Nephron progenitor cell (in vitro differentiated cells): ENCODE results near the gene EMILIN2.
"Not testable (repeated sequence)": the region's sequence is repeated elsewhere in the genome, so short reads cannot be mapped to it uniquely, and the experiment has no call there.

ENCODE experiments used
- DNase-seq: peaks from one replicate; pipeline ENCODE4 v3.0.0; 2021
- H3K27ac Mint-ChIP-seq: 2 replicates; pipeline ENCODE4 v1.8.0; 2021; ENCODE audit warnings: mild to moderate bottlenecking, moderate library complexity, mixed read lengths
- H3K27me3 Mint-ChIP-seq: 2 replicates; pipeline ENCODE4 v1.8.0; 2021; ENCODE audit warnings: mild to moderate bottlenecking, low read depth, mixed read lengths; ENCODE audit not compliant: poor library complexity
- H3K36me3 Mint-ChIP-seq: 2 replicates; pipeline ENCODE4 v1.8.0; 2021; ENCODE audit warnings: low read depth, mixed read lengths
- H3K4me1 Mint-ChIP-seq: 2 replicates; pipeline ENCODE4 v1.8.0; 2021; ENCODE audit warnings: mixed read lengths
- H3K4me3 Mint-ChIP-seq: 2 replicates; pipeline ENCODE4 v1.8.0; 2021; ENCODE audit warnings: mild to moderate bottlenecking, moderate library complexity, mixed read lengths
- H3K9me3 Mint-ChIP-seq: 2 replicates; pipeline ENCODE4 v1.8.0; 2021; ENCODE audit warnings: mild to moderate bottlenecking, moderate library complexity, mixed read lengths
- CTCF ChIP-seq: fragments of 200-600 bp; sonication (generic); IDR thresholded peaks from 2 replicates; pipeline ENCODE4 v1.5.0; 2021; ENCODE audit warnings: antibody characterized with exemption

The EMILIN2 gene

DNA sequence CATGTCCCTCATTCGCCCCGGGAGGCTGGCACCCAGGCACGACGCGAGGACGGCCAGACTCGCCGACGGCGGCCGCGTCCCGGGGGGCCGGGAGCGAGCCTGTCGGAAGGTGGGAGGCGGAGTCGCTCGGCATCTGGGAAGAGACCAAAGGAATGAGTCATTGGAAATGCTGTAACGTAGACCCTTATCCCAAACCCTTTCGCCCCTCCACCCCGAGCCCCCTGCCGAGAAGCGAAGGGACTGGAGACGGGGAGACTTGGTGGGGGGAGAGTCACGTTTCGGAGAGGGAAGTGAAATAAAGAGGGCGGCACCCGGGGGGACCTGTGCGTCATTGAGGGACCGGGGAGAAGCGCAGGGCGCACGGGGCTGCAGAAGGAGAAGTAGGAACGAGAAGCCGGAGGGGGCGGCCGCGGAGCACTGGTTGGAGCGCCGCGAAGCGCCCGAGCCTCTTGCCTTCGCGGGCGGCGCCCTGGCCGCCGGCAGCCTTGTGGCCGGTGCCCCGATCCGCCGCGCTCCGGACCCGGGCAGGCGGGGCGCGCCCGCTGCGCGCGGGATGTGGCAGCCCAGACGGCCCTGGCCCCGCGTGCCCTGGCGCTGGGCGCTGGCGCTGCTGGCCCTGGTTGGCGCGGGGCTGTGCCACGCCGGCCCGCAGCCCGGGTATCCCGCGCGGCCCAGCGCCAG is at the start of gene EMILIN2:
EMILIN2 (plus strand) TSS at position 371 of the 681 bp plus-strand sequence; CDS start at position 554, 183 bp downstream.
- peak; percentile 57 for DNase-seq

GRCh38 chr18:2797951-2798350 is 48.9 kb upstream of the EMILIN2 start:
- peaks cover 62% of the 10 kb centered on the region for H3K36me3 Mint-ChIP-seq
- TF ChIP-seq CTCF: no peak
- H3K4me3 Mint-ChIP-seq: no peak overlapping the region
- no peak overlapping the region for H3K27ac Mint-ChIP-seq
- H3K27me3 Mint-ChIP-seq: no peaks in the 10 kb centered on the region
- no peak for DNase-seq
- no peaks in the 10 kb centered on the region for H3K4me1 Mint-ChIP-seq
- no peaks in the 10 kb centered on the region for H3K9me3 Mint-ChIP-seq

More for the DNA sequence above, at the start of gene EMILIN2:
- peaks cover 68% of the 10 kb centered on the region for H3K27me3 Mint-ChIP-seq
- no peak for TF ChIP-seq CTCF
- H3K4me1 Mint-ChIP-seq: peaks cover 28% of the 10 kb centered on the region
- peak within 1 kb of the TSS; percentile 91 for H3K4me3 Mint-ChIP-seq
- no peak within 1 kb of the TSS for H3K27ac Mint-ChIP-seq
- no peaks in the 10 kb centered on the region for H3K36me3 Mint-ChIP-seq
- no peaks in the 10 kb centered on the region for H3K9me3 Mint-ChIP-seq

GRCh38 chr18:2799369-2799768 is 47.4 kb upstream of the EMILIN2 start:
- no peaks in the 10 kb centered on the region for H3K4me1 Mint-ChIP-seq
- H3K4me3 Mint-ChIP-seq: no peak overlapping the region
- H3K9me3 Mint-ChIP-seq: no peaks in the 10 kb centered on the region
- TF ChIP-seq CTCF: no peak
- H3K27ac Mint-ChIP-seq: peak overlapping the region; percentile 8
- no peaks in the 10 kb centered on the region for H3K27me3 Mint-ChIP-seq
- no peak for DNase-seq
- H3K36me3 Mint-ChIP-seq: peaks cover 55% of the 10 kb centered on the region

DNA sequence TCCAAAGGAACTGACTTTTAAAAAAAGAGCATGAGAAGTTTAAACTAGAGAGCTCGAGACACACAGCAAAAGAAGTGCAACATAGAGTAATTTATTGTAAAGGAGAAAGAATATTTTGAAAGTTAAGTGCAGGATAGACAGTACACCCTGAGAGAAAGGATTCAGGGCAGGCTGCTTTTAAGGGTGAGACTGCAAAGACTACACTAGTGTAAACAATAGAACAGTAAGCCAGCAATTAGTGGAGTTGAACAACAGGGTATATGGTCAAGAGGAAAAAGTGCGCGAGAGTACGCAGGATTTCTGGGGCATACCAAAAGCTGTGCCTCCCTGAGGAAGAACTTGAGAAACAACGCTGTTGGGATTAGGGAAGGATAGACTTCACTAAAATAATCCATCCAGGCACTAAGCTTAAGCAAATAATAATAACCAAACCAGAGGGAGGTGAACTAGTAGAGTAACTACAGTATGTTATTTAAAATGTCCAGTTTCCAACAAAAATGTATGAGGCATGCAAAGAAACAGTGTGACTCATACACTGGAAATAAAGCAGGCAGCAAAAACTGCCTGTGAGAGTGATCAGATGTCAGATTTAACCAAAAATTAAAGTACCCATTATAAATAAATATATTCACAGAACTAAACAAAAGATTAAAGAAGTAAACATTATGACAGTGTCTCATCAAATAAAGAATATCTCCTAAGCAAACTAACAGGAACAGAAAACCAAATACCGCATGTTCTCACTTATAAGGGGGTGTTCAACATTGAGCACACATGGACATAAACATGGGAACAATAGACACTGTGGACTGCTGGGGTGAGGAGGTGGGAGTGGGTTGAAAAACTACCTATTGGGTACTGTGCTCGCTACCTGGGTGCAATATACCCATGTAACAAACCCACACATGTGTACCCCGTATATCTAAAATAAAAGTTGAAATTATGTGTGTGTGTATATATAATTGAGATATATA is 40.5 kb upstream of the EMILIN2 start:
- Mint-ChIP-seq H3K4me3 (no peak overlapping the region), H3K27me3 (no peaks in the 10 kb centered on the region), H3K4me1 (peaks cover 5% of the 10 kb centered on the region), H3K36me3 (peaks cover 16% of the 10 kb centered on the region), H3K27ac (no peak overlapping the region), H3K9me3 (peaks cover 19% of the 10 kb centered on the region)
- no peak for DNase-seq
- TF ChIP-seq CTCF: no peak

GRCh38 chr18:2808640-2809039 is 38.2 kb upstream of the EMILIN2 start:
- not testable (repeated sequence) for H3K27ac Mint-ChIP-seq, H3K4me1 Mint-ChIP-seq, DNase-seq, H3K27me3 Mint-ChIP-seq, H3K4me3 Mint-ChIP-seq
- H3K36me3 Mint-ChIP-seq: peaks cover 12% of the 10 kb centered on the region
- peaks cover 43% of the 10 kb centered on the region for H3K9me3 Mint-ChIP-seq

DNA sequence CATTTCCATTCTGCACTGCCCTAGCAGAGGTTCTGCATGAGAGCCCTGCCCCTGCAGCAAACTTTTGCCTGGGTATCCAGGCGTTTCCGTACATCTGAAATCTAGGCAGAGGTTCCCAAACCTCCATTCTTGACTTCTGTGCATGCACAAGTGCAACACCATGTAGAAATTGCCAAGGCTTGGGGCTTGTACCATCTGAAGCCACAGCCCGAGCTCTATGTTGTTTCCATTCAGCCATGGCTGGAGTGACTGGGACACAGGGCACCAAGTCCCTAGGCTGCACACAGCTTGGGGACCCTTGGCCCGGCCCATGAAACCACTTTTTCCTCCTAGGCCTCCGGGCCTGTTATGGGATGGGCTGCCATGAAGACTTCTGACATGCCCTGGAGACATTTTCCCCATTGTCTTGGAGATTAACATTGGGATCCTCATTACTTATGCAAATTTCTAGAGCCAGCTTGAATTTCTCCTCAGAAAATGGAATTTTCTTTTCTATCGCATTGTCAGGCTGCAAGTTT is 37.1 kb upstream of the EMILIN2 start:
- H3K27me3 Mint-ChIP-seq, H3K27ac Mint-ChIP-seq, H3K4me1 Mint-ChIP-seq, H3K4me3 Mint-ChIP-seq, DNase-seq: not testable (repeated sequence)
- peaks cover 18% of the 10 kb centered on the region for H3K36me3 Mint-ChIP-seq
- H3K9me3 Mint-ChIP-seq: peaks cover 53% of the 10 kb centered on the region
